DND-41 (cell line): ENCODE measurements around the gene WDFY4.

Experiments used
- ATAC-seq: fragments of 200-7000 bp; cut with Tn5 transposase; 3 replicates; pipeline ENCODE4 v1.9.1; 2021; ENCODE audit warnings: low read depth; ENCODE audit not compliant: insufficient read depth
- DNase-seq: peaks from one replicate; pipeline ENCODE4 v3.0.0-alpha.2; 2020
- H2AFZ ChIP-seq: 2 replicates; pipeline ENCODE4 v1.6.0; 2012; ENCODE audit warnings: low read depth, low read length
- H3K27ac ChIP-seq: 2 replicates; pipeline ENCODE4 v1.5.1; 2012; ENCODE audit warnings: low read length, inconsistent platforms
- H3K27me3 ChIP-seq: fragments of 200-600 bp; sonication (generic); 2 replicates; pipeline ENCODE4 v1.6.0; 2012; ENCODE audit warnings: low read length, mild to moderate bottlenecking, inconsistent platforms; ENCODE audit not compliant: insufficient read depth, poor library complexity
- H3K36me3 ChIP-seq: 2 replicates; pipeline ENCODE4 v1.5.1; 2012; ENCODE audit warnings: low read length, inconsistent platforms; ENCODE audit not compliant: insufficient read depth
- H3K4me1 ChIP-seq: 2 replicates; pipeline ENCODE4 v1.5.1; 2012; ENCODE audit warnings: mild to moderate bottlenecking, low read length; ENCODE audit not compliant: insufficient read depth
- H3K4me2 ChIP-seq: 2 replicates; pipeline ENCODE4 v1.6.0; 2012; ENCODE audit warnings: mild to moderate bottlenecking, moderate library complexity, low read length, inconsistent platforms; ENCODE audit not compliant: insufficient read depth
- H3K4me3 ChIP-seq, 2 experiments: fragments of 200-600 bp in 1 of 2; shearing (Covaris generic) in 1 of 2; 2 replicates each; pipeline ENCODE4 v1.5.1; 2012 to 2016; ENCODE audit warnings: inconsistent platforms in 2 of 2, low read length in 2 of 2, mild to moderate bottlenecking in 2 of 2, low read depth in 1 of 2, moderate library complexity in 1 of 2
- H3K79me2 ChIP-seq: 2 replicates; pipeline ENCODE4 v1.6.0; 2012; ENCODE audit warnings: low read length, inconsistent platforms; ENCODE audit not compliant: insufficient read depth
- H3K9ac ChIP-seq: 2 replicates; pipeline ENCODE4 v1.6.0; 2012; ENCODE audit warnings: low read depth, mild to moderate bottlenecking, inconsistent platforms, low read length, moderate library complexity
- H3K9me3 ChIP-seq: 2 replicates; pipeline ENCODE4 v1.5.1; 2012; ENCODE audit warnings: low read length, moderate library complexity, mild to moderate bottlenecking, inconsistent platforms; ENCODE audit not compliant: insufficient read depth, severe bottlenecking
- H4K20me1 ChIP-seq: 2 replicates; pipeline ENCODE4 v1.6.0; 2012; ENCODE audit warnings: low read length; ENCODE audit not compliant: insufficient read depth
- CTCF ChIP-seq: IDR thresholded peaks from 2 replicates; pipeline ENCODE4 v1.5.1; 2012; ENCODE audit warnings: borderline replicate concordance, low read length, moderate library complexity, mild to moderate bottlenecking; ENCODE audit not compliant: poor library complexity, severe bottlenecking; ENCODE audit errors: extremely low read depth
- EZH2 ChIP-seq: IDR thresholded peaks from 3 replicates; pipeline ENCODE4 v1.6.1; 2012; ENCODE audit warnings: borderline replicate concordance, low read depth, mild to moderate bottlenecking, moderate library complexity, low read length, inconsistent platforms; ENCODE audit not compliant: severe bottlenecking

WDFY4 gene

GRCh38 chr10:48707472-48707871 is 22.8 kb downstream of the WDFY4 start:
- TF ChIP-seq CTCF (no peak), EZH2 (no peak)
- DNase-seq: no peak
- Histone ChIP-seq H2AFZ (no peak overlapping the region), H3K4me2 (no peak overlapping the region), H3K36me3 (no peaks in the 10 kb centered on the region), H3K27ac (no peak overlapping the region), H3K9me3 (no peaks in the 10 kb centered on the region), H4K20me1 (no peaks in the 10 kb centered on the region), H3K79me2 (no peaks in the 10 kb centered on the region), H3K9ac (no peak overlapping the region), H3K4me1 (no peaks in the 10 kb centered on the region), H3K4me3 (no peak overlapping the region), H3K27me3 (peaks cover 15% of the 10 kb centered on the region)
- no peak for ATAC-seq

GRCh38 chr10:48708144-48708543 is 23.5 kb downstream of the WDFY4 start:
- Histone ChIP-seq H2AFZ (no peak overlapping the region), H3K4me2 (no peak overlapping the region), H3K9ac (no peak overlapping the region), H4K20me1 (no peaks in the 10 kb centered on the region), H3K9me3 (no peaks in the 10 kb centered on the region), H3K79me2 (no peaks in the 10 kb centered on the region), H3K27ac (no peak overlapping the region), H3K4me3 (no peak overlapping the region), H3K36me3 (no peaks in the 10 kb centered on the region), H3K4me1 (no peaks in the 10 kb centered on the region), H3K27me3 (peaks cover 15% of the 10 kb centered on the region)
- TF ChIP-seq EZH2 (no peak), CTCF (no peak)
- no peak for DNase-seq
- ATAC-seq: no peak

- no peak overlapping the region for H3K4me2 ChIP-seq
- H4K20me1 ChIP-seq: no peaks in the 10 kb centered on the region
- no peak overlapping the region for H3K4me3 ChIP-seq
- no peaks in the 10 kb centered on the region for H3K4me1 ChIP-seq
- H3K9ac ChIP-seq: no peak overlapping the region
- H3K27me3 ChIP-seq: peaks cover 17% of the 10 kb centered on the region
- no peaks in the 10 kb centered on the region for H3K79me2 ChIP-seq
- H3K9me3 ChIP-seq: no peaks in the 10 kb centered on the region
- DNase-seq: no peak
- TF ChIP-seq EZH2: no peak
- no peak for TF ChIP-seq CTCF
- no peak for ATAC-seq
- no peak overlapping the region for H2AFZ ChIP-seq
- no peaks in the 10 kb centered on the region for H3K36me3 ChIP-seq
- H3K27ac ChIP-seq: no peak overlapping the region
Measured at GRCh38 chr10:48710647-48711275, 26.1 kb downstream of the WDFY4 start.
